Ovary (tissue), 3 donors: ENCODE results near the gene FAM229A.

Experiments
- EP300 ChIP-seq: sonication (generic); formaldehyde crosslinking; IDR thresholded peaks from one replicate; pipeline ENCODE4 v1.6.1; 2017; ENCODE audit warnings: antibody characterized with exemption
- POLR2A ChIP-seq: fragments of 450-650 bp; IDR thresholded peaks from one replicate; pipeline ENCODE4 v1.6.1; 2017; ENCODE audit warnings: antibody characterized with exemption, mild to moderate bottlenecking, moderate library complexity
- TF ChIP-seq, protein P1 (sequence below), 3 donors: fragments of 450-650 bp in 2 of 3; fragments of 200-600 bp in 1 of 3; IDR thresholded peaks; one replicate each; pipeline versions ENCODE4 v1.5.1 to v1.8.0; 2016 to 2022; ENCODE audit warnings: antibody characterized with exemption in 3 of 3, mild to moderate bottlenecking in 1 of 3
- donor health status: DM: no; HTN: no; CAD: no.

DNA sequence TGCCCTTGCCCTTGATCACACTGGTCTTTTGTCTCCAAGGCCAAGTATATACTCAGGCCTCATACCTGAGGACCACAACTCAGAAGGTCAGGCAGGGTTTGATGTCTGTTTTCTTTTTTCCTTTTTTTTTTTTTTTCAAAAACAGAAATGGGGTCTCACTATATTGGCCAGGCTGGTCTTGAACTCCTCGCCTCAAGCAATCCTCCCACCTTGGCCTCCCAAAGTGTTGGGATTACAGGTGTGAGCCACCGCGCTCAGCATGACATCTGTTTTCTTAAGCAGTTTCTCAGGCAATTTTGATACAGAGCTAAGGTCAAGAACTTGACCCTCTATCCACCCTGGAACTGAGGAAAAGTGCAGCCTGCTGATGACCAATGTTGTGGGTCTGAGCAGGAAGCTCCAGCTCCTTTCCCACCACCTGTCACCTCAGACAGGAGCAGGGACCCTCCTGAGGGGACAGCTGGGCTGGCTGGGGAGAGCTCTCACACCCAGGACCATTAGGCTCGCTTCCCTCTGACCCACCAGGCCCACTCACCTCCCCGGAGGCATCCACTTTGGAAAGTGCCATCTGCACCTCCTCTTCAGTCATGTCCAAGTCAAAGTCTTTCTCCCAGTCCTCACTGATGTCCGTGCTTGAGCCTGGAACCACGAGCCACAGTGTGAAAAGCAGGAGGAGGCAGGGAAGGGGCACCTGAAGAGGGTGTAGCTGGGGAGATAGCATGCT lies 5.8 kb upstream of the FAM229A start:
- TF ChIP-seq POLR2A: no peak
- TF ChIP-seq, protein P1, sequence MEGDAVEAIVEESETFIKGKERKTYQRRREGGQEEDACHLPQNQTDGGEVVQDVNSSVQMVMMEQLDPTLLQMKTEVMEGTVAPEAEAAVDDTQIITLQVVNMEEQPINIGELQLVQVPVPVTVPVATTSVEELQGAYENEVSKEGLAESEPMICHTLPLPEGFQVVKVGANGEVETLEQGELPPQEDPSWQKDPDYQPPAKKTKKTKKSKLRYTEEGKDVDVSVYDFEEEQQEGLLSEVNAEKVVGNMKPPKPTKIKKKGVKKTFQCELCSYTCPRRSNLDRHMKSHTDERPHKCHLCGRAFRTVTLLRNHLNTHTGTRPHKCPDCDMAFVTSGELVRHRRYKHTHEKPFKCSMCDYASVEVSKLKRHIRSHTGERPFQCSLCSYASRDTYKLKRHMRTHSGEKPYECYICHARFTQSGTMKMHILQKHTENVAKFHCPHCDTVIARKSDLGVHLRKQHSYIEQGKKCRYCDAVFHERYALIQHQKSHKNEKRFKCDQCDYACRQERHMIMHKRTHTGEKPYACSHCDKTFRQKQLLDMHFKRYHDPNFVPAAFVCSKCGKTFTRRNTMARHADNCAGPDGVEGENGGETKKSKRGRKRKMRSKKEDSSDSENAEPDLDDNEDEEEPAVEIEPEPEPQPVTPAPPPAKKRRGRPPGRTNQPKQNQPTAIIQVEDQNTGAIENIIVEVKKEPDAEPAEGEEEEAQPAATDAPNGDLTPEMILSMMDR (IDR thresholded peaks at IDR 0.05): no peak
- no peak for TF ChIP-seq EP300
